PC-9 (cell line): Measurements from ENCODE around the gene SLC22A12.

Source experiments
- EZH2 ChIP-seq: fragments of 200-600 bp; sonication (generic); IDR thresholded peaks from 2 replicates; pipeline ENCODE4 v1.8.0; 2017; ENCODE audit warnings: antibody characterized with exemption, low read depth
- TF ChIP-seq, protein P1 (sequence below): fragments of 200-600 bp; sonication (generic); conservative IDR thresholded peaks from 2 replicates; pipeline ENCODE4 v1.6.1; 2017; ENCODE audit warnings: mixed run types, antibody characterized with exemption, mild to moderate bottlenecking, moderate library complexity

DNA sequence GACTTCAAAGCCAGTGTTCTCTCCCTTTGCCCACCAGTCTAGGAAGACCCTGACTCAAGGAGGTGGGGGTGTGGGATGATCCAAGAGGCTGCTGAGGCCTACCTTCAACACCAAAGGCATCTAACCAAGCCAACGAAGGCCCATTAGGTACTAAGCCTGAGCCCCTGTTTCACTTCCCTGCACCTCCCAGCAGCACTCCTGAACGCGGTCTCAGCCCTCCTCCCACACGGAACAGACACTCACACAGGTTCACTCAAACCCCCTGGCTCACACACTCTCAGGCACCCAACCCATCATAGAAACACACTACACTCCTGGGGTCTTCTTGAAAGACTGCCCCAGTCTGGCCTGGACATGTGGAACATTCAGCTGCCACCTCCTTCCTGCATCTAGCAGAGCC, 40.7 kb downstream of the SLC22A12 start:
- TF ChIP-seq, protein P1, sequence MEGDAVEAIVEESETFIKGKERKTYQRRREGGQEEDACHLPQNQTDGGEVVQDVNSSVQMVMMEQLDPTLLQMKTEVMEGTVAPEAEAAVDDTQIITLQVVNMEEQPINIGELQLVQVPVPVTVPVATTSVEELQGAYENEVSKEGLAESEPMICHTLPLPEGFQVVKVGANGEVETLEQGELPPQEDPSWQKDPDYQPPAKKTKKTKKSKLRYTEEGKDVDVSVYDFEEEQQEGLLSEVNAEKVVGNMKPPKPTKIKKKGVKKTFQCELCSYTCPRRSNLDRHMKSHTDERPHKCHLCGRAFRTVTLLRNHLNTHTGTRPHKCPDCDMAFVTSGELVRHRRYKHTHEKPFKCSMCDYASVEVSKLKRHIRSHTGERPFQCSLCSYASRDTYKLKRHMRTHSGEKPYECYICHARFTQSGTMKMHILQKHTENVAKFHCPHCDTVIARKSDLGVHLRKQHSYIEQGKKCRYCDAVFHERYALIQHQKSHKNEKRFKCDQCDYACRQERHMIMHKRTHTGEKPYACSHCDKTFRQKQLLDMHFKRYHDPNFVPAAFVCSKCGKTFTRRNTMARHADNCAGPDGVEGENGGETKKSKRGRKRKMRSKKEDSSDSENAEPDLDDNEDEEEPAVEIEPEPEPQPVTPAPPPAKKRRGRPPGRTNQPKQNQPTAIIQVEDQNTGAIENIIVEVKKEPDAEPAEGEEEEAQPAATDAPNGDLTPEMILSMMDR: no peak
- no peak for TF ChIP-seq EZH2
